GM12891 (cell line): ENCODE measurements around the gene TMEM121.
"Not testable (repeated sequence)": the region's sequence is repeated elsewhere in the genome, so short reads cannot be mapped to it uniquely, and the experiment has no call there.

Experiments
- POLR2A ChIP-seq: IDR thresholded peaks from 2 replicates; pipeline ENCODE4 v1.6.1; 2011; ENCODE audit warnings: low read depth, low read length, control low read depth
- POLR2AphosphoS5 ChIP-seq: IDR thresholded peaks from 2 replicates; pipeline ENCODE4 v1.6.1; 2011; ENCODE audit warnings: low read depth, low read length, control low read depth
- POU2F2 ChIP-seq: IDR thresholded peaks from 2 replicates; pipeline ENCODE4 v1.6.1; 2011; ENCODE audit warnings: low read depth, mild to moderate bottlenecking, control low read depth, low read length, moderate library complexity

DNA sequence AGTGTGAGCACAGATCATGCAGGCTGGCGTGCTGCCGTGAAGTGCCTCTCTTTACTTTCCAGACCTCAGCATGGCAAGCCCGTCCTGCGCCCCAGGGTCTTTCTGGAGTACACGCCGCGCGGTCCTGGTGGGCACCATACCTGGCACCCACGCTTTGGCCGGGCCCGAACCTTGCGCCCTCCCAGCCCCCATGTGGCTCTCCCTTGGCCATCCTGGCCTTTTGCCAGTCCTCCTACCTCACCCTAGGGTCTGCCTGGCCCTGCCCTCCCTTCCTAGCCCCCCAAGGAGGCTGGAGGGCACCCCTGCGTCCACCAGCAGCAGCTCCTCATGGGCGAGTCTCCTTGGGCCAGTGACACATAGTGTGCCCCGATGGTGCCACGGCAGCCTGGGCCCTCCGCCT is 48.0 kb downstream of the TMEM121 start:
- not testable (repeated sequence) for TF ChIP-seq POLR2A, POLR2AphosphoS5, POU2F2
